Measurements from ENCODE around the gene WDR1.

DNA sequence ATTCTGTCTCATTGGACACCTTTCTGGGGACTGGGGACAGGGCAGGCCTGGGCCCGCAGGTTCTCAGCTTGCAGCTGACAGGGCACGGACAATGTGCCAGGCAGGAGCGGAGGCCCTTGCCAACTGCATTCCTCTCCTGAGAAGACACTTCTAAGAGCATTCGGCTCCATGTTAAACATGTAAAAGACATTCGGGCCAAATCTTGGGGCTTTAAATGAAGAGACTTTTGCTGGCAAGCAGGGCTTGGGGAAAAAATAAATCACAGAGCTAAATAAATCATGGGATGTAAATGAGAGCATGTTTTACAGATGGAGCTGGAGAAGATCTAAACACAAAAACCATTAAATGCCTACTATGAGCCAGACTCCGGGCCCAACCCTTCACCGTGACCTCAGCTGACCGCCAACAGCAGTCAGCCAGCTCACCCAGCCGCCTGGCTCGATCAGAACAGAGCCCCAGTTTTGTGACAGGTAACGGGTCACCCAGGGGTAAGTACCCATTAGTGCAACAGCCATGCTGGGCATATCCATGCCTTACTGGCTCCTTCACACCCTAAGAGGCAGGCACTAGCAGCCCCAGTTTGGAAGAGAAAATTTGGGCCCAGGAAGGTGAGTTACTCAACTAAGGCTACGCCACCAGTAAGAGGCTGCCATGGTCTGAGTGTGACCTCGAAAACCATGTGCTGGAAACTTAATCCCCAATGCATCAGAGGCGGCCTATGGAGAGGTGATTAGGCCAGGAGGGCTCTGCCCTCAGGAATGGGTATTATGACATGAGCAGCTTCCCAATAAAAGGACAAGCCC, 14.7 kb downstream of the WDR1 start:
- TF ChIP-seq, protein P1, sequence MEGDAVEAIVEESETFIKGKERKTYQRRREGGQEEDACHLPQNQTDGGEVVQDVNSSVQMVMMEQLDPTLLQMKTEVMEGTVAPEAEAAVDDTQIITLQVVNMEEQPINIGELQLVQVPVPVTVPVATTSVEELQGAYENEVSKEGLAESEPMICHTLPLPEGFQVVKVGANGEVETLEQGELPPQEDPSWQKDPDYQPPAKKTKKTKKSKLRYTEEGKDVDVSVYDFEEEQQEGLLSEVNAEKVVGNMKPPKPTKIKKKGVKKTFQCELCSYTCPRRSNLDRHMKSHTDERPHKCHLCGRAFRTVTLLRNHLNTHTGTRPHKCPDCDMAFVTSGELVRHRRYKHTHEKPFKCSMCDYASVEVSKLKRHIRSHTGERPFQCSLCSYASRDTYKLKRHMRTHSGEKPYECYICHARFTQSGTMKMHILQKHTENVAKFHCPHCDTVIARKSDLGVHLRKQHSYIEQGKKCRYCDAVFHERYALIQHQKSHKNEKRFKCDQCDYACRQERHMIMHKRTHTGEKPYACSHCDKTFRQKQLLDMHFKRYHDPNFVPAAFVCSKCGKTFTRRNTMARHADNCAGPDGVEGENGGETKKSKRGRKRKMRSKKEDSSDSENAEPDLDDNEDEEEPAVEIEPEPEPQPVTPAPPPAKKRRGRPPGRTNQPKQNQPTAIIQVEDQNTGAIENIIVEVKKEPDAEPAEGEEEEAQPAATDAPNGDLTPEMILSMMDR (IDR thresholded peaks at IDR 0.05 in 4 of 5, conservative IDR thresholded peaks at IDR 0.05 in 1 of 5), result no peak
- no peak for TF ChIP-seq POLR2A (IDR thresholded peaks at IDR 0.05)
